GM23338 (cell line): ENCODE results near the gene MYLK. TPM values are rescaled to one million over a fixed set of nuclear protein-coding genes. Genes with fewer than 3 reads are reported as not detected.

ENCODE experiments used
- ATAC-seq: fragments of 200-7000 bp; cut with Tn5 transposase; 3 replicates; pipeline ENCODE4 v1.9.1; 2020
- DNase-seq: peaks from one replicate; pipeline ENCODE4 v3.0.0-alpha.2; 2015; ENCODE audit warnings: low spot score
- H2AFZ ChIP-seq: fragments of 200-600 bp; sonication (generic); 2 replicates; pipeline ENCODE4 v1.8.0; 2016; ENCODE audit warnings: antibody characterized with exemption, mild to moderate bottlenecking, moderate library complexity
- H3F3A ChIP-seq: fragments of 200-600 bp; sonication (generic); replicated peaks from 2 replicates; pipeline ENCODE4 v1.8.0; 2017; ENCODE audit warnings: antibody characterized with exemption, mixed run types, low read depth
- H3K27ac ChIP-seq: fragments of 200-600 bp; sonication (generic); 2 replicates; pipeline ENCODE4 v1.6.1; 2016; ENCODE audit warnings: low read depth
- H3K27me3 ChIP-seq: fragments of 200-600 bp; sonication (generic); 2 replicates; pipeline ENCODE4 v1.8.0; 2016; ENCODE audit warnings: mild to moderate bottlenecking, mixed run types, moderate library complexity; ENCODE audit not compliant: insufficient read depth
- H3K36me3 ChIP-seq: fragments of 200-600 bp; sonication (generic); 2 replicates; pipeline ENCODE4 v1.8.0; 2016; ENCODE audit warnings: mild to moderate bottlenecking; ENCODE audit not compliant: insufficient read depth
- H3K4me1 ChIP-seq: fragments of 200-600 bp; sonication (generic); 2 replicates; pipeline ENCODE4 v1.8.0; 2016; ENCODE audit warnings: mild to moderate bottlenecking, moderate library complexity; ENCODE audit not compliant: insufficient read depth
- H3K4me2 ChIP-seq: fragments of 200-600 bp; sonication (generic); 2 replicates; pipeline ENCODE4 v1.7.1; 2017; ENCODE audit warnings: mixed run types
- H3K4me3 ChIP-seq: fragments of 200-600 bp; sonication (generic); 2 replicates; pipeline ENCODE4 v1.6.1; 2016; ENCODE audit warnings: mixed run types
- H3K79me2 ChIP-seq: fragments of 200-600 bp; sonication (generic); replicated peaks from 2 replicates; pipeline ENCODE4 v1.8.0; 2017; ENCODE audit warnings: mild to moderate bottlenecking; ENCODE audit not compliant: insufficient read depth
- H3K9me2 ChIP-seq: fragments of 200-600 bp; sonication (generic); 2 replicates; pipeline ENCODE4 v1.8.0; 2017; ENCODE audit not compliant: insufficient read depth
- H4K20me1 ChIP-seq: fragments of 200-600 bp; sonication (generic); replicated peaks from 2 replicates; pipeline ENCODE4 v1.8.0; 2017; ENCODE audit warnings: mild to moderate bottlenecking; ENCODE audit not compliant: insufficient read depth
- H3K27ac Mint-ChIP-seq: 2 replicates; pipeline ENCODE4 v1.8.0; 2020; ENCODE audit warnings: inconsistent platforms, mild to moderate bottlenecking, moderate library complexity, mixed read lengths
- H3K27me3 Mint-ChIP-seq: 3 replicates; pipeline ENCODE4 v1.8.0; 2022; ENCODE audit warnings: low read depth, mild to moderate bottlenecking, moderate library complexity, mixed read lengths, inconsistent platforms; ENCODE audit not compliant: insufficient read depth, poor library complexity
- H3K36me3 Mint-ChIP-seq: 3 replicates; pipeline ENCODE4 v1.8.0; 2021; ENCODE audit warnings: low read depth, mild to moderate bottlenecking, inconsistent platforms, moderate library complexity, mixed read lengths
- H3K4me1 Mint-ChIP-seq: 3 replicates; pipeline ENCODE4 v1.8.0; 2020; ENCODE audit warnings: mild to moderate bottlenecking, inconsistent platforms, mixed read lengths
- H3K4me3 Mint-ChIP-seq: 3 replicates; pipeline ENCODE4 v1.8.0; 2021; ENCODE audit warnings: moderate library complexity, mild to moderate bottlenecking, inconsistent platforms, mixed read lengths
- H3K9me3 Mint-ChIP-seq: 3 replicates; pipeline ENCODE4 v1.8.0; 2020; ENCODE audit warnings: moderate library complexity, mild to moderate bottlenecking, inconsistent platforms, mixed read lengths
- CTCF ChIP-seq, 2 experiments: fragments of 200-600 bp in 1 of 2; sonication (generic) in 1 of 2; conservative IDR thresholded peaks; 2 replicates each; pipeline versions ENCODE4 v1.5.1 to v1.6.1; 2016 to 2017; ENCODE audit warnings: antibody characterized with exemption in 2 of 2, low read depth in 2 of 2, mild to moderate bottlenecking in 2 of 2, moderate library complexity in 1 of 2
- ETS1 ChIP-seq: IDR thresholded peaks from 2 replicates; pipeline ENCODE4 v1.6.1; 2016; ENCODE audit warnings: antibody characterized with exemption
- EZH2phosphoT487 ChIP-seq: fragments of 200-600 bp; sonication (generic); IDR thresholded peaks from one replicate; pipeline ENCODE4 v1.8.1; 2018; ENCODE audit warnings: antibody characterized with exemption; ENCODE audit not compliant: unreplicated experiment
- POLR2AphosphoS5 ChIP-seq: IDR thresholded peaks from 2 replicates; pipeline ENCODE4 v1.6.1; 2016; ENCODE audit warnings: antibody characterized with exemption, low read depth
- REST ChIP-seq: IDR thresholded peaks from one replicate; pipeline ENCODE4 v1.6.1; 2018; ENCODE audit warnings: antibody characterized with exemption; ENCODE audit not compliant: unreplicated experiment
- ZNF114 ChIP-seq: fragments of 250-450 bp; sonication (Bioruptor Pico); IDR thresholded peaks from 2 replicates; pipeline ENCODE4 v1.5.0; 2020; ENCODE audit warnings: mild to moderate bottlenecking, moderate library complexity
- ZNF462 ChIP-seq: fragments of 250-450 bp; sonication (Bioruptor Pico); IDR thresholded peaks from 2 replicates; pipeline ENCODE4 v1.5.0; 2020; ENCODE audit warnings: mild to moderate bottlenecking, moderate library complexity
- polyA plus RNA-seq: library from polyadenylated mRNA; unstranded; fragments of >200 nt; fragmentation: Nextera tagmentation; extraction: Ambion mirVana; gene quantifications from 2 replicates; pipeline ENCODE4 v1.2.1, GENCODE V29; 2016
- total RNA-seq: library from RNA; depleted of rRNA; stranded (reverse); fragments of >200 nt; shearing (Covaris generic); gene quantifications from 2 replicates; pipeline ENCODE4 v1.2.3, GENCODE V29; 2014

MYLK gene
- total and polyA plus RNA-seq, 2 experiments from 2014 or later = 11.5 to 17.9 TPM

- Histone ChIP-seq H3K27ac (no peak overlapping the region), H2AFZ (no peak overlapping the region), H4K20me1 (no peaks in the 10 kb centered on the region), H3K4me2 (no peak overlapping the region), H3K4me3 (no peak overlapping the region), H3K27me3 (no peaks in the 10 kb centered on the region), H3F3A (no peaks in the 10 kb centered on the region), H3K36me3 (no peaks in the 10 kb centered on the region; the same call in 1 of the 2 replicates), H3K9me2 (no peaks in the 10 kb centered on the region), H3K79me2 (no peaks in the 10 kb centered on the region), H3K4me1 (no peaks in the 10 kb centered on the region; the same call in 1 of the 2 replicates)
- Mint-ChIP-seq H3K9me3 (peaks cover 6% of the 10 kb centered on the region; the same call in 2 of the 3 replicates), H3K27me3 (peaks cover 3% of the 10 kb centered on the region), H3K4me3 (no peak overlapping the region), H3K36me3 (peaks cover 19% of the 10 kb centered on the region), H3K27ac (no peak overlapping the region), H3K4me1 (peaks cover 20% of the 10 kb centered on the region)
- no peak for DNase-seq
- ATAC-seq = no peak
- no peak for TF ChIP-seq CTCF (conservative IDR thresholded peaks at IDR 0.05; ENCODE audit: low read depth in 2 of 2)
- no peak for TF ChIP-seq REST
- TF ChIP-seq ZNF462 (CRISPR knock-in tag) = no peak
- no peak for TF ChIP-seq EZH2phosphoT487
- TF ChIP-seq ETS1 = no peak
- no peak for TF ChIP-seq POLR2AphosphoS5
- no peak for TF ChIP-seq ZNF114 (CRISPR knock-in tag)
Measured at GRCh38 chr3:123655400-123655799, 228.7 kb downstream of the MYLK start.
